Left forelimb (tissue), 1 donor: ENCODE data around the gene PDK3.

Experiments
- DNase-seq: peaks from one replicate; pipeline ENCODE4 v3.0.0-alpha.2; 2018; ENCODE audit warnings: low spot score

PDK3 gene

DNA sequence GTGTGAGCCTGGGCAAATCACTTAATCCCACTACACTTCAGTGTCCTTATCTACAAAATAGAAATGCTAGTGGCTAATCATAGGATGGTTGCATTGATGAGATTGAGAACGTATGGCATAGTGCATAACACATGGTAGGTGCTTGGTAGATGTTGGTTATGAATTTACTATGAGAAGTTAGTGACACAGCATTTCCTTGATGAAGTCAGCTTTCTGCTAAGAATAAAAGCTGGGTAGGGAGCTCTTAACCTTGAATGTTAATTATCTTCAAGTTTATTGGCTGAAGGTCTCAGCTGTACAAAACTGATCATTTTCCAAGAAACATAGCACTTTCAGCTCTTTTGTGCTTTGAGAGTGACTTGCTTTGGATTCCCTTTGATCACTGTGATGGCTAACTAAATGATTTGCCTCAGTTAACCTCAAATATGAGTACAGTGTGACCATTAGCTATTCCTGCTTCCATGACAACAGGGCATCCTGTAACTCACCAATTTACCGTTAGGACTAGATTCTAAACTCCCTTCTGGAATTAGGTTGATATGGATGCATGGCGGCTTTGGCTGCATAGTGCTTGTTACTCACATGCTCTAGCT, 17.8 kb downstream of the PDK3 start:
- no peak for DNase-seq

DNA sequence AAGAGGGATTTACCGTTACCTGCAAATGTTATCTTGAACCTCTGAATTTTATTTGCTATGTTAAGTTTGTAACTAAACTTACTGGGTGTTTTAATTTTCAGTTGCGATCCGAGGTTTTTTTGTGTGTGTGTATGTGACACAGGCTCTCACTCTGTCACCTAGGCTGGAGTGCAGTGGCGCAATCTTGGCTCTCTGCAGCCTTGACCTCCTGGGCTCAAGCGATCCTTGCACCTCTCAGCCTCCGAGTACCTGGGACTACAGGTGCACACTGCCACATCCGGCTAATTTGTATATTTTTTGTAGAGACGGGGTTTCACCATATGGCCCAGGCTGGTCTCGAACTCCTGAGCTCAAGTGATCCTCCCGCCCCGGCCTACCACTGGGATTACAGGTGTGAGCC, 18.5 kb downstream of the PDK3 start:
- DNase-seq, result no peak

DNA sequence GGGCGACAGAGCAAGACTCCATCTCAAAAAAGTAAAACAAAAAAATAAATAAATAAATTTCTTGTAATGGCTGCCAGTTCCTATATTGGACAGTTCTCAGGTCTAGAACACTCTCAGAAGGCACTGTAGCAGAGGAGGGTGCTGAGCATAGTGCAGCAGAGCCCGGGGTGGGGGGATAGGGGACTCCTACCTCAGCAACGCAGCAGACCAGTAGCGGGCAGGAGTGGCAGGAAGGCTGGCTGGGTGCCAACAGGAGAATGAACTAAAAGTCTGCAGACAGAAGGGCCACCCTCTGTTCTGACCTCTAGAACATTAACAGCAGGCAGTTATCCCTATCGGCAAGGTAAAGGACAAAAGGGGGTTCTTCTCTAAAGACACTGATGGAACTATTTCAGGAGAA, 20.2 kb downstream of the PDK3 start:
- DNase-seq, result no peak

DNA sequence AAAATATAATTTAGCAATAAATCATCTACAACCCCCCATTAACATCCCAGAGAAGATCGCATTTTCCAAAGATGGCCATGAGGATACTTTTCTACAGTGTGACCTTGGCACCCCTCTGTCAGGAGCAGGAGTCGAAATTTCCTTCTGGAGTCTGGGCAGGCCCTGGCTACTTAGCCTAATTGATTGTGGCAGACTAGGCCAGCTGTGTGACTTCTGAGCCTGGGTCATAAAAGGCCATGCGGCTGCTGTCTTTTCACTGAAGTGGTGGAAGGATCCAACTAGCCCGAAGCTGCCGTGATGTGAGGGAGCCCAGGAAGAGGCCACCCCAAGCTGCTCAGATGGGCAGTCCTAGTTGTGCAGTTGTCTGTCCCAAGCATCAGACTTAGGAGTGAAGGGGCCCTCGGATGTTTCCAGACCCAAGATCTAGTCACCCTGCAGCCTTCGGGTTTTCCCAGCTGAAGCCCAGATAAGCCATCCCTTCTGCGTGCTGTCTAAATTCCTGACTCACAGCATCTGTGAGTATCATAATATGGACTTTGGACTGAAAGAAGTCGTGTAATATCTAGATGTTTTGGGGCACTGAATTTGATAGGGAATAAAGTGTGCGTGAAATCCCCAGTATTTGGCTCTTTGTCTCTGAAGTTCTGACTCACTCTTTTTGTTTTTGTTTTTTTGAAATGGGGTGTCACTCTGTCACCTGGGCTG, 21.0 kb downstream of the PDK3 start:
- no peak for DNase-seq

DNA sequence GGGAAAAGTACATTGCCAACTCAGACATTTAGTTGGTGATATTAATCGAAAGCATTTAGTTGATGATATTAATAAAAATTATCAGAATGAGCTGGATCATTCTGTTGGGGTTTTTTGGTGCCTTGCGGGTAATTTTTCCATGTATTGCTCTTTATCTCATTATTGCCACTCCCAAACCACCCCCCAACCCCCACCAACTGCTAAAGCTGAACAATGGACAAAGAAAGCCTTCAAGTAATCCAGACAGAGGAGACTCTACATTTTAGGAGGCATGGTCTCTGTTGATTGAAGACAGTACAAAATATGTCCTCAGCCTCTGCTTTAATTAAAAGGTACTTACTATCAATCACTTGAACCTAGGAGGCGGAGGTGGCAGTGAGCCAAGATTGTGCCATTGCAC, 22.5 kb downstream of the PDK3 start:
- no peak for DNase-seq

DNA sequence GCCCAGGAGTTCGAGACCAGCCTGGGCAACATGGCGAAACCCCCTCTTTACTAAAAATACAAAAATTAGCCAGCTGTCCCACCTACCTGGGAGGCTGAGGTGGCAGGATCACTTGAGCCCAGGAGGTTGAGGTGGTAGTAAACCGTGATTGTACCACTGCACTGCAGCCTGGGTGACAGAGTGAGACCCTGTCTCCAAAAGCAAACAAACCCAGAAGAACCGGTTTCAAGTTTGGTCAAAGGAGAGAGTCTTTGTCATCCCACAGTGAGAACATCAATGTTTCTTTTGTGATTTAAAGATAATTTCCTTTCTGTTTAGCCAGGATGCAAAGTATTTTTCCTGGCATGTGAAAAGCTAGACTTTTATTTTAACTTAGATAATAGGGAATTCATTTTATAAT, 26.7 kb downstream of the PDK3 start:
- DNase-seq, result no peak

DNA sequence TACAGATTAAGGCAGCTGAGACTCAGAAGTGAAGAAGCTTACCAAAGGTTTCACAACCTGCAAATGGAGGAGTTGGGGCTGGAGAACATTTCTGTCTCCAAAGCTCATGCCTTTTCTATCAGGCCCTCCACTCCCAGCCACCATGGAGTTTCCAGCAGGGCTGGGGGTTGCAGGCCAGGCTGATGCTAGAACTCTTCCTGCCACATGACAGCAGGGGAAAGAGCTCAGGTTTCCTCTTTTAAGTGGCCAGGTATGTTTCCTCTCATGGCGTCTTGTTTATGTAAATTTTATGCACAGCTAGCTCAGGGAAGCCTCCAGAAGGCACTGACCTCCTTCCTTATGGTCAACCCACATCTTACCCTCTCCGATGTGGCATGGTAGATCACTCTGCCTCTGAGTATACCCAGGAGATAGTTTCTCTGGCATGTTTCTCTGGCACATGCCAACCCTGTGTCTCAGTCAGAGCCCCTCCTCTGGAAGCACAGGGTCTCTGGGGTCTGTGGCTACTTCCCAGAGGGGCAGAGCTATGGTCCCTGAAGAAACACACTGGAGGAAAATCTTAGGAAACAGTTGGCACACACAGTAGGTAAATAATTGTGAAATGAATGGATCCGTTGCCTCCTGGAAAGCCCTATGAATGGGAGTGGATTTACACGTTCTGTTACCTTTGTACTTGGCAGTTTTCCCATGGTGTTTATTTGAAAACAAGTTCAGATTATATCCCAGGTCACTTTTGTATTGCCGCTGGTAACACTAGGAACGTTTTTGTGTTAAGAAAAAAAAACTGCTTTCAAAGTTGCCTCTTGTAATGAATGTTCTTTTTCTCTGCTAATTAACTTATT, 28.9 kb downstream of the PDK3 start:
- DNase-seq, result no peak

DNA sequence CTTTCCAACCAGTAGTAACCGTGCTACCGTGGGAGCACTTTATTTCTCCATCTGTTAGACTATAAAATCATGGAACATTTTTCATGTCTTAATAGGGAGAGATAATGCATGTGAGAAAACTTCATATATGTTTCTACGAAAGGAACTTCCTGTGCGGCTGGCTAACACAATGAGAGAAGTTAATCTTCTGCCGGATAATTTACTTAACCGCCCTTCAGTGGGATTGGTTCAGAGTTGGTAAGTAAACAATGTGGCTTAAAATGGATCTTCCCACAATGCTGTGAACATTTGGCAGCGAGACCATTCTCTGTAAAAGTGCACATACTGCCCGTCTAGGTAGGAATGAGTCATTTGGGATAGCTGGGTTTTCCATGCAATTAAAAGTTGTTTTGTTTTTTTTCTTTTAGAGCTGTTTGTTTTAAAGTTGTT, 29.6 kb downstream of the PDK3 start:
- DNase-seq, result no peak

DNA sequence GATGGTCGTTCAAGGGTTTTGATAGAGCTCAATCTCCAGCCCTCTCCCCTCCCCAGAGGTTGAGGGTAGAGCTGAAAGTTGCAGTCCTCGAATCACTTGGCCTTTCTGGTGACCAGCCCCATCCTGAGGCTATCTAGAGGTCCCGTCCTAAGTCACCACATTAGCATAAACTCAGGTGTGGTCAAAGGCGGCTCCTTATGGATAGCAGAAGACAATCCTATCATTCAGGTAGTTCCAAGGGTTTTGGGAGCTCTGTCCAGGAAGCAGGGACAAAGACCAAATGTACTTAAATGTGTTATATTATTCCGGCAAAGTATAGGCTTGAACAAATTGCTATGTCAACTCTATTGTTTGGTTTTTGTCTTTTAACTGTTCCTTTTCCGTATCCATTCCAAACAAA, 30.6 kb downstream of the PDK3 start:
- DNase-seq, result no peak

DNA sequence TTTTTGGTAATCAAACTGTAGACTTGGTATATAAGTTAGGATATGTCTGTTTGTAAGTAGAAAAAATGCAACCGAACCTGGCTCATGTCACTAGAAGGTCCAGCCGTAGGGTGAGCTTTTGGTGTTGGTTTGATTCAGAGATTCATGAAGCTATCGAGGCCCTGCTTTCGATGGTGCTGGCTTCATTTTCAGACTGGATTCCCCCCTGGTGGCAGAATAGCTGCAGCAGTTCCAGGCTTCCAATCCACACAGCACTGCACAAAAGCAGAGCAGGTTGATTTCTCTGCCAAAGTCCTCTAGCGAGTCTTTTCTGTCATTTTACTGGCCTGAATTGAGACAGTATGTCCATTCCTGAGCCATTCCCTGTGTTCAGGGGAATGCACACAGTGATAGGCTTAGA, 33.1 kb downstream of the PDK3 start:
- no peak for DNase-seq

DNA sequence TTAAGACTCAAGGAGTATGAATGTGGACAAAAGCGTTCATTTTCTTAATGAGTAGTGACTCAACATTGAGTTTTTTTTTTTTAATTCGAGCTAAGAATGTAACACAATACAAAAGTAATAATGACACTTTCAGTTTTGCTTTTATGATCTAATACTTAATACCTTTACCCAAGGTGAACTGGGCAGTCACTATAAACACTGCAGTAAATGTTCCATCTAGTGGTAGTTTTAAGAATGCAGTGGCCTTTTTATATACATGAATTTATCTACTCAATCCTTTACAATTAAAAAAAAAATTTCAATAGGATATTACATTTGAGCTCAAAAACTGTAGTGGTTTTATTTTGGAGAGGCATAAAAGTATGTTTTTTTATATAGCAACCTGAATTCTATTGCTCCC, 33.9 kb downstream of the PDK3 start:
- no peak for DNase-seq

DNA sequence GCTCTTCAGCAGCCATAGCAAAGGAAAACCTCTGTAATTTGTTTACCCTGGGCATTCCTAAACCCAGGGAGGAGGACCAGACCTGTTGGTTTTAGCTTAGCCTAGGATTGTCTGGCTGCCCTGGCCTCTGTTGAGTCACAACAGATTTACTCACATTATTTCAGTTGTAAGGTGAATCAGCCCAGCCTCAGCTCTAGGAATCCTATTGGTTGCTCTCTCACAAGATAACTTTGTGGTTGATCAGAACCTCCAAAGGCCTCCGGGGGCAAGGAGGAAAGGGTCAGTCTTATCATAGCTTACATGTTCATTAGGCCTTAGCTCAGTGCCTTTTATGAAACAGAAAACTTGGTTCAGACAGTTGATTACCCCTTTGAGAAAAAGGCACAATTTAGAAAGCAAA, 41.0 kb downstream of the PDK3 start:
- no peak for DNase-seq

DNA sequence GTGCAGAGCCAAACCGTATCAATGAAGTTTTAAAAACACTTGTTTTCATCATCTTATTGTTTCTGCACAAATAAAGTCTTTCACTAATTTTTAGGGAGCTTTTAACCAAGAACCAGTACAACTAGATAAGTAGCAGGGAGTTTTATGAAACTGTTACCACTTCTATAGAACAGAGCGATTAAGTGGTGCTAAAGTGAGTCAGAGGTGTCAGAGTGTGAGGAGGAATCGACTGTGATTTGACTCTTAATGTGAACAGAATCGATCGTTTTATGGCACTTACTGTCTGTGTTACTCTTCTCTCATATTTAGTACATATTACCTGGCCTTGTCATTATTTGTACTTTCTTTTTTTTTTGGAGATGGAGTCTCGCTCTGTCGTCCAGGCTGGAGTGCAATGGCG, 43.3 kb downstream of the PDK3 start:
- no peak for DNase-seq

DNA sequence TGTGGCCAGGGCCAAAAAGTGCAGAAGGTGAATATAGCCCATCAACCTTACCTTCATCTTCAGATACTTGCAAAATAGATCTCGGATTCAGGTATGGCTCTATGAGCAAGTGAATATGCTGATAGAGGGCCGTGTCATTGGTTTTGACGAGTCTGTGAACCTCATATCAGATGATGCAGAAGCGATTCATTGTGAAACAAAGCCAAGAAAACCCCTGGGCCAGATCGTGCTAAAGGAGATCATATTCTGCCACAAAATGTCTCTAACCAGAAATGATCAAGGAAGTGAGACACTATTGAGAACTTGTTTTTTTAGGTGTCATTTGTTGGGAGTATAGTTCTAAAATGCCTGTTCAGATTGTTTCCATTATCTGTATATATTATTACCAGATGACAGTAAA, 48.3 kb downstream of the PDK3 start:
- DNase-seq, result no peak

DNA sequence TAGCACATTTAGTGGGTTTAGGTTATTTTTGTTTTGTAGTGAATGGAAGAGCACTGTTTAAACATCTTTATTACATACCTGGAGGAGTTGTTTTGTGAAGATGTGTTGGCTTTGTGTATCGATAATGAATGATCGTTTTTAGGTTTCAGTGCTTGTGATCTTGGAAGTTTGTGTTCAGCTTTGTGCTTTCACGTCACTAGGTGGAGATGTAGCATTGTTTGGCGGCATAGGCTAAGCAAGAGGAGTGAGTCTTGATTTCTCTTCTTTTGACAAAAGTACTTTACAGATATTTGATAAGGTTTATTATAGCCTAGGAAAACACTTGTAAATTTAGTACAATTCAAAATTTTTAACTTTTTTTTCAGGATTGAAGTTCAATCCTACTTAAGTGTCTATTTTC, 50.4 kb downstream of the PDK3 start:
- no peak for DNase-seq

DNA sequence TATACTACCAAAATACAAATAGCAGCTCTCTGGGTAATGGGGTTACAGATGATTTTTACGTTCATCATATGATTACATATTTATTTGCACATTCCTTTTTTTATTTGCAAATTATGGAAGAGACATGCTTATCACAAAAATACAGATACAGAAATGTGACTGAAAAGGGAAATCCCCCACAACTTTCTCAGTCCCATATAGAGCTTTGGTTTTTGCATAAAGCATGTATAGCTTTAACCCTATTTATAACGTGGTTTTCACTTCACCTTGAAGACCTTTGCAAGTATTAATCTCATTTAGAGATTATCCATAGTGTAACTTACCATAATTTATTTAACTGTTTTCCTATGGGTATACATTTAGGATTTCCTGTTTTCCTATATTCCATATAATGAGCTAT, 55.4 kb downstream of the PDK3 start:
- DNase-seq, result no peak

DNA sequence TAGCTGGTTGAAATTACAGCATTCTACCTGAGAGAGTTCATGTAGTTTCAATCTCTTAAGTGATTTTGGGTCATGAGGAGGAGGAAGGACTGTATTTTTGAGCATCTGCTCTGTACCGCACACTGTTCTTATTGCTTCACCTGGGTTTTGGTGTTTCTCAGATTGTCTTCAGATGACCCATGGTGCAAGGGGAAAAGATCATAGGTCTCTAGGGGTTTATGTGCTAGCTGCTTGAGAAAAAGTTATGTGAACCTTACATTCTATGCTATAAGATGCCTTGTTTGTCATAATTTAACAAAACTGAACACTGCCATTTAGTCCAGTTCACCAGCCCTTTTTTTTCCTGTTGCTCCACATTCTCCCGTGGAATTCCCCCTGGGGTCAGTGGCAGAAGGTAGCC, 60.4 kb downstream of the PDK3 start:
- no peak for DNase-seq

DNA sequence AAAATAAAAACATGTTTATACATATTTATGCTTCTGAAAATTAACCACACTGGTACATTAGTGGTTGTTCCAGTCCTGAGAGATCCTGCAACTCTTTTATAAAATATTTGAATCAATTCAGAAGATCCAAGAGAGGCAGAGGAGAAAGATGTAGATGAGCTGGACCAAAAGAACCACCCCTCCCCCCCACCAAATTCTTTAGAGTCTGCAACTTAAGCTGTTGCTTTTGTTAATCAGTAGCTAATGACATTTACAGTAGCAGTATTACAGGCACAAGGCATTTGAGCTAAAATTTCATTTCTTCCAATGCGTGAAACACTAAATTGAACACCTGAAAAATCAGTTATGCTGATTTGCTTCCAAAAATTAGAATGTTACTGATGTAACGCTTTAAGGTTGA, 61.5 kb downstream of the PDK3 start:
- DNase-seq, result no peak

DNA sequence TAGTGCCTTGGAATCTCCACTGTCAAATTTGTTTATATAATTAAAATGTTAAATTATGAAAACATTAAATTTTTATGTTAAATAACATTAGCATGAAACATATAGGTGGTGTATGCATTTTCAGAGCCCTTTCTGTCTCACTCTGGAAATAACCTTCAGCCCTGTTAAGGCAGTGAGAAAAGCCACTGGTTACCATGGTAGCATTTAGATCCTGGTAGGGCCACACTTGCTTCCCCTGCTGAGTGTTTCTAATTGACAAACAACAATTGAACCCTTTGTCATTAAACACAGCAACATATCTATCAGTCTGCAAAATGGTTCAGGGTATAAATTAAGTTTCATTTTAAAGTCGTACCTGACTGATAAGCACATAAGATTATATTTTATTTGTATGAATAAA, 63.5 kb downstream of the PDK3 start:
- no peak for DNase-seq

DNA sequence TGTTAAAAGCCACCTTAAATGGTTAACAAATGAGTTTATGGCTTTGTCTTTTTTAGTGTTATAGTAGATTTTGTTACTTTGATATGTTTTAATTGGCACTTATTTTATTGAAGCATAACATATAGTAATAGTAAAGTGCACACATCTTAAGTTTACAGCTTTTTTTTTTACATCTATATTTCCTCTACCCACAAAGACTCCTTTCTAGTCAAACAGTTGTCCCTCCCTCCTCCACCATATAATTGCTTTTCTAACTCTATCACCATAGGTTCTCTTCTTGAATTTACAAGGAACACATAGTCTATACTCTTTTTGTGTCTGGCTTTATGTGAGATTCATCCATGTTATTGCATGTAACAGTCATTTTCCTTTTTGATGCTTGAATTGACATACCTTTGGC, 71.5 kb downstream of the PDK3 start:
- no peak for DNase-seq

DNA sequence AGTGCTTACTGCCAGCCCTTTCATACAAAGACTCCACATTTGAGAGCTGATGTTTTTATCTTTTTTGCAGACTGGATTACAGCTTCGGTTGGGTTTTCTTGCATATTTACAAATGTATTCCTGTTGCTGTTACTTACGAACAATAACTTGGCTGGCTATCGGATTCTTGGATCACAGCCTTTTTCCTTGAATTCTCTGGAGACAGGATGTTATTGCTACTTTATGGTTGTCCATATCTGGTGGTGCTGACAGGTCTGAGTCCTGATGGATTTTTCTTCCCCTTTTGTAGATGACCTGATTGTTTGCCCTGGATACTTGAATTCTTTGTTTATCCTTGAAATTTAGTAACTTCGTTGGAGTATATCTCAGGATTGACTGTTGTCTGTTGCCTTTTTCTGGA, 77.7 kb downstream of the PDK3 start:
- DNase-seq, result no peak

DNA sequence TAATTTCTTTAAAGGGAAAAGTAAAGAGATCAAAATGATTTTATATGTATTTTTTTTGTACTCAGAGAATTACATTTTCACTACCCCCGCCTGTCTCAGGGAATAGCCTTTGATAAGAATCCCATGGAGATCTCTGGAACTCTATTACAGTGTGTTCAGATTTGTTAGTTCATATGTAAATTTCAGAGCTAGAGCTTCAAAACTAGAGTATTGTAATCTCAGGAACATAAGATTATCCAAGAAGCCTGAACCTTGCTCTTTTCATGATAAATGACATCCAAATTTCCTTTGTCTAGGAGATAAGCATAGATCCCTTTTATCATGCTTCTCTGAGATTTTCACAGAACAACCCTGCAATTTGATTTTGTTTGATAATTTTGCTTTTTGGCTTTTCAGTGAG, 82.9 kb downstream of the PDK3 start:
- DNase-seq, result no peak

DNA sequence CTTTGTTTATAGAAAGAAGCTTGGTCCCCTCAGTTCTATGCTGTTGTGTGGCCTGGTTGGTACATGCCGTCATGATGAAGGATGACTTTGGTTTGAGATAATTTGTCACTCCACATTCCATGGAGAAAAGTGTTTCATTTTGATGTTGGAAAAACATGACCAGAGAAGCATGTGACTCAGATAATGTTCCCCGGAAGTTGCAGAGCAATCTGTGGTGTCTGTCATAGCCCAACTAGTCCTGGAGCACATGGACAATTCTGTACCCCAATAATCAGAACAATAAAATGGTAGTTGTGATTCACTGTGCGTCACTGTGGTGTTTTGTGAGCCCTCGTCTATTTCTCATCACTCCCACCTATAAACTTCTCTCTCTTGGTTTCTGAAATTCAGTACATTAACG, 85.1 kb downstream of the PDK3 start:
- DNase-seq, result no peak
